SKM-1 (cell line): Measurements from ENCODE around the gene BNC2.

Experiments used
- DNase-seq: peaks from one replicate; lab custom pipeline; 2025; ENCODE audit not compliant: unreplicated experiment; lab: John Stamatoyannopoulos, UW

Gene BNC2

DNA sequence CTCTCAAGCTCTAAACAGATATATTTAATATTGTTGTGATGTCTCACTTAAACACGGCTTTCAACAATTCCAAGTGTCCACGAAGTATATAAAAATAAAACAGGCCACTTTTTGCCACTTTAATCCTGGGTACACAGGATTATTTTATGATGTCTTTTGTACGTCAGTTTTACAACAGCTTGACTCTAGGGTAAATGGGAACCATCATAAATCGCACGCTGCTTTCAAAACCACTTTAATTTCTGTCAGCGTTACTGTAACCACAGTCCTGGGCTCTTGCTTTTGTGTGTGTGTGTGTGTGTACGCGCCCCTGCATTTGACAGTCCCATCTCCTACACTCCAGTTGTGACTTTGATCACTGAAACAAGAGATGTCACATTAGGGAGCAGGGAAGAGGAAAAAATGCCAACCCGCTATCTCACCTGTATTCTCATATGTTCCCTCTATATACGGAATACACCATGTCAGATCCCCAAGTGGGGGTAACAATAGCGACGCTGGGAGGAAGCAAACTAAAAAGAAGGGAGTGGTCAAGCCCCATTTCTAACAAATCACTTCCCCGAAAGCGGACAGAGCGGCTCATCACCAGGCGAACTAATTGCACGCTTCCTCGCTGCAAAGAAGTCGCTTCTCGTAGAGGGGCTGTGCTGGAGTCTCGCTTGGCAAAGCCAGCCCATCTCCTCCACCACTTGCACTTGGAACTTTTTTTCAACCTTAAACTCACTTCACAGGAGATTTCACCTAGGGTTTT, 1.2 kb downstream of the BNC2 start:
- no peak for DNase-seq

DNA sequence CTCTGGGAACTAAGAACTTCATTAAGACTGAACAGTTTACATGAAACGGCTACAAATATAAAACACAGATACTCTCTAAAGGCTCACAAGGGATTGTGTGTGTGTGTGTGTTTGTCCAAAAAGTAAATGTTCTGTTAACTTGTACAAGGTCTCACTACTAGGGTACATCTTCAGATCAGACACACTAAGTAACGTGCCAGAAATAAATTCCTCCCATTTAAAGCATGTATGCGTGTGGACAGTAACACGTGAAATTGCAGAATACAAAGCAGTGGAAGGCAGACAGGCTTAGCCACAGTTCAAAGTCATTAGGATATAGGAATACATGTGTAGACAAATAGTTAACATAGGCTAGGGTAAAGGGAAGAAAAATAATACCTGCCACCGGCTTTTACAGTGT, 1.8 kb downstream of the BNC2 start:
- DNase-seq, result no peak

DNA sequence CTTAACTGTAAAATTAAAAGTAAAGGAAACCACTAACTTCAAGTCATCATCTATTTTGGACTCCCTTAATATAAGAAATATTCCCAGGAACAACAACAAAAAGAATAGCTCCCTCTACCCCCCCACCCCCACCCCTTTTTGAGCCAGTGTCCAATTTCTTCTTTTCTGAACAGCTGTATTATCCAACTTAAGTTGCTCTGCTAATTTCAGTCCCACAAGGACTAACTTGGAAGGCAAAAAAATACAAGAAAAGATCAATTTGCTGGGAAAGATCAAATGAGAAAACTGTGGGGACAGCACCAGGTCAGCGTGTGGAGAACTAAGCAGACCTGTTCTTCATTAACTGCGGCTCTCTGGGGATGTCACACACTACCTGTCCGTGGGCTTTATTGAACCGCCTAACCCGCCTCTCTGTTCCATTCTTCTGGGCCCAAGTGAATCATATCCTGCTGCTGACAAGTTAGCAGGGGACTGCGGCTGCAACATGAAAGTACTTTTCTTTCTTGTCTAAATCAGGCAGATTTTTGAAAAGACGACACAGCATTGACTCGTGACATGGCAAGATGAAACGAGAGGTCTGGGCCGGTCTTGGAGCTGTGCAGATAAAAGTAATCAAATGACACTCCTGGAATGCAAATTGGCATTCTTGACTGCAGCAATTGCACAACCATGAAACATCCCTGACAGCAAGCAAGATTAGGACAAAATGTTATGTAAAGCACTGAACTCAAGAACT, 2.7 kb downstream of the BNC2 start:
- no peak for DNase-seq

DNA sequence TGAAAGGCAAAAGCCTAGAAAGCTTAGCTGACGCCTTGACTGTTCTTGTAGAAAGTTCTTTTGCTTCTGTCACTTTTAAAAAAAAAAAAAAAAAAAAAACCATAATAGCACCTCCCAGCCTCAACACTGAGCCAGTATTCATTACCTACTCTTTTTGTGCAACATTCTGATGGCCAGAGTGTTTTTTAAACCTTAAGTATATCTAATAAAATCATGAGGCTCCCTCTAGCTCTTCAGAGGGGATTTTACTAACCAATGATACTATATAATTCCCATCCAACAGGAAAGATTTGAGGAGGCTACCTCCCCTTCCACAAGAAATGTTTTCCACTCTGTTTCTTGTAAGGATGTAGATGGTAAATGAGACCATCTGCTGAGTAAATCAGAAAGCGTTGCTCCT, 3.9 kb downstream of the BNC2 start:
- DNase-seq, result no peak

DNA sequence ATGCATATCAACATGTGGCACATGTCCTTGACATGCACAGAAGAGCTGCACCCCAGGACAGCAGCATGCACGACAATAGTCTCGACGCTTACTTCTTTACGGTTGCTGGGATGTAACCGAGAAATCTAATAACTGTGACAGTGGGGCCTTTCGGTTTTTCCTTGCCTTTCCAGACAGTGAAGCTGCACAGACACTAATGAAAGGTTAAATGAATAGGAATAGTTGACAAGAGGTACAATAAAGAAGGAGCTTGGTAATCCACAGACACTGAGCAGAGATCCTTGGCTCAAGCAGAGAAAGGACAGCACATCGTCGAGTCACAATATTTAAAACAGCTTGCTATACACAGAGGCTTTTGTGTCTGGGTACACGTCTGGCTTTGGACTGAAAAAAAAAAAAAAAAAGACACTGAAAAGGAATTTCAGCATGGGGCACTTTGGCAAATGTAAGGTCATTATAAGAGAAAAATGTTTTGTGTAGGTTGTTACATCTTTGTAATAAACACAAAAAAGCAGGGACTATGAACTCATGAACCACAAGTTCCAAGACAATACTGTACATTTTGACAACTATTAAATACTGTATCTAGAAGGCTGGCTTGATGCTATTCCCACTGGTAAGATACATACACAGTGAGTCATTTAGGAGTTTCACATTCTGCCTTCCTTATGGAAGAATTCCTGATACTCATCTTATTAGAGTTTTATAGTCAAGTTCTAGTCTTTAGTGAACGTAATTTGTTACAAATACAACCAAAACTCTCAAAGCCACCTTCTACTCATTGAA, 5.6 kb downstream of the BNC2 start:
- DNase-seq, result no peak

DNA sequence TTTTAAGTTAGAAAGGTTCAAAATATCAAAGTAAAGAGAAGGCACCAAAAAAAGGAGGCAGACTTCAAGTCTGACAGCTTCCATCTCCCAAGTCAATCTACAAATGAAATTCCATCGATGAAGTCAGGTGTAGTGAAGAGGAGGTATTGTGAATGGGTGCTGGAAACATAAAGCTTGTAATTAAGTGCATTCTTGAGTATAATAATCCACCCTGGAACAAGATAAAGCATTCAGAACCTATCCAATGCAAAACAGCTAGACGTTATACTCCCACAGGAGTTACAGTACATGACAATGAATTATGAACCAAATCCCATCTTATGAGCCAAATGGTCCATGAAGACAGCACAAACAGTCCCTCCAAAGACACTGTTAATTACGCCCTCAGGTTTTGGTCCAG, 22.3 kb downstream of the BNC2 start:
- DNase-seq, result no peak

DNA sequence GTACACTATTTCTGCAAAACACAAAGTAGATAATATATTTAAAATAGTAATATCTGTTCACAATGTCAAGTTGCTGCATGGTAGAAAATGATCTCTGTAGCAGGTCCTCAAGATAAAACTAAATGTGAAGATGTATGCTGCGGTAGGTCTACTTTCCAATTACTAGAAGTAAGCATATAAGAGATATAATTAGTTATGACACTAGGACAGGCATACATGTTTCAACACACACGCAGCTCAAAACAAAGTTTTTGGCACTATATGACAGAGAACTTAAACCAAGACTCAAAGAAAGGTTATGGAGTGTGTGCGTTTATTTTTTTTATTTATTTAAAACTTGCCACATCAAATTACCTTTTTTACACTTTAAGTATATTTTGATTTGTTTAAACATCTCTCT, 23.5 kb downstream of the BNC2 start:
- no peak for DNase-seq

DNA sequence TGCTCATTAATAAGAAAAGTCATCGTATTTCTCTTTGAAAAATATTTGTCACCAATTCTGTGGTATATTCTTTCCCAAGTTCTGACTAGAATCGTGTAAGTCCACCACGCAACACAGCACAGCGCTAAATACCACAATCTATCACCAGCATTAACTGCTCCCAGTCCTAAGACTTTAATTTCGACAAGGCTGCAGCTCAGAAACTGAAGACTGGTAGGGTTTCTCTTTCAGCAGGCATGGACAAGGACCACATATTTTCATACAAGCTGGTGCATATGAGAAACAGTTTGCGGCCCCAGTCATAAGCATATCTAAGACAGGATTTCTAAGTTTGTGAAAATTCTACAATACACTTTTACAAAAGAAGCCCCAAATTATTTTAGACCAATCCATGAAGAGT, 24.1 kb downstream of the BNC2 start:
- DNase-seq, result no peak

DNA sequence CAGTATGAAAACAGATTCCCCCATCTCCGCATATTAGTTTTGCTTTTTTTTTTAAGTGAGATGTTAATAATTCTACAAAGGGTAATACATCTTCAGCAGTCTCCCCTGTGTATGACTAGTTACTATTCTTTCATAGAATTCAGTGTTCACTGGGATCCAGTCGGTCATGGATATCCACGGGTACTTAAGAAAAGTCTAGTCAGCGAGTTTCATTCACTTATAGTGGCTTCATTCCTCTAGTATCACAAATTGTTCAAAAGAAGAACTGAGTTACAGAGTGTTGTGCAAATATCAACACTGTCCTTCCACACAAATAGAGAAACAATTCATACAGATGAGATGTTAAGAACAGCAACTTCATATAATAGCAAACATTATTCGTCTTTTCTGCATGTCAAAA, 35.7 kb downstream of the BNC2 start:
- no peak for DNase-seq

DNA sequence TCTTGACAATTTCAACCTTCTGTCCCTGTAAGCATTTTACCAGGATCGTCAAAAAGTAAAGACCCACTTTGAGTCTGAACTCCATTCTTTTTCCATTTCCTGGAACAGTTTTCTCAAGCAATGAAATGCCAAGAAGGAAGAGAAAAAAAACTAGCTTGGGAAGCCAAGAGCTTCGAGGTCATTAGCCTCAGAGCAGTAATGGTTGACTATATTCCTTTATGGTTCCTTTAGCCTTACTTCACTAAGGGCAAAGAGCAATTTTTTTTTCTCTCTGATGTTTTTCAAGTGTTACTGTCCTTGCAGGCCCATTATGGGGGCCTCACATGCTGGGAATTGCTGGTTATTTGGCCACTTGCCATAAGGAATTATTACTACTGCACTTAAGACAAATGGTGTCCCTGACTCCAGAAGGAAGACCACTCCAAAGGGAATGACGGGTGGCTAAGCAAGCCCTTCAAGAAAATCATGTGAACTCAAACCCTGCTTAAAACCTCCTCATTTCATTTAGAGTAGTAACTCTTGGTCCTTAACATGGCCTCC, 37.1 kb downstream of the BNC2 start:
- no peak for DNase-seq

DNA sequence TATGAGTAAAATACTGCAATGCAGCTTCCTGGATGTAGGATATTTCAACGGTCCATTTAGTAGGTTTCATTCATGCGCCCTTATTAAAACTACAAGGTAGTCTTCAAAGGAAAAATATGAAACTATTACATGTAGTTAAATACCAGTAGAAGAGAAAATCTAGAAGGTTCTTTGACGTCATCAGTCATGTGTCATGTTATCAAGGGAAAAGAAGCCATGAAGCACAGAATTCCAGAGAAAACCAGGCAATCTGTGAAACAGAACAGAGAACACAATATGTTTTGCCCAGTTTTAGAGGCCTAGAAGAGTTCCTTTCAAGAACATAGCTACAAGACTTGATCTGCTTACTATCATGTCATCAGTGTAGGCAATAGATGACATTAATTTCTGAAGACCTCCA, 38.4 kb downstream of the BNC2 start:
- DNase-seq, result no peak

DNA sequence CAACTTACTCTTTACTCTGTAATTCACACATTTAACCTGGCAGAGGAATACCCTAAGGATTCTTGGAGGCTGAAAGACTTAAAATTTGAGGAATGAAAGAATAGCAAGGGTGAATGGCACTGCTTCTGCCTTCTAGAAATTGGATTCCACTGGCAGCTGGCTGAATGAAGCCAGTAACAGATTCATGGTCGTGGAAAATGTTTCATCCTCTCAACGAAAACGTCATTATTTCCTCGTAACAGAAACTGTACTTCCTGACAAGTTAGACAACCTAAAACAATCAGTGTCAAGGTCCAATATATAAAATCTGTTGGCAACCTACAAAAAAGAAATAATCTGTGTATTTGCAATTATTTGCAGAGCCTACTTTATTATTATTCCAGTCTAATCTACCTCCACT, 39.7 kb downstream of the BNC2 start:
- DNase-seq, result no peak

DNA sequence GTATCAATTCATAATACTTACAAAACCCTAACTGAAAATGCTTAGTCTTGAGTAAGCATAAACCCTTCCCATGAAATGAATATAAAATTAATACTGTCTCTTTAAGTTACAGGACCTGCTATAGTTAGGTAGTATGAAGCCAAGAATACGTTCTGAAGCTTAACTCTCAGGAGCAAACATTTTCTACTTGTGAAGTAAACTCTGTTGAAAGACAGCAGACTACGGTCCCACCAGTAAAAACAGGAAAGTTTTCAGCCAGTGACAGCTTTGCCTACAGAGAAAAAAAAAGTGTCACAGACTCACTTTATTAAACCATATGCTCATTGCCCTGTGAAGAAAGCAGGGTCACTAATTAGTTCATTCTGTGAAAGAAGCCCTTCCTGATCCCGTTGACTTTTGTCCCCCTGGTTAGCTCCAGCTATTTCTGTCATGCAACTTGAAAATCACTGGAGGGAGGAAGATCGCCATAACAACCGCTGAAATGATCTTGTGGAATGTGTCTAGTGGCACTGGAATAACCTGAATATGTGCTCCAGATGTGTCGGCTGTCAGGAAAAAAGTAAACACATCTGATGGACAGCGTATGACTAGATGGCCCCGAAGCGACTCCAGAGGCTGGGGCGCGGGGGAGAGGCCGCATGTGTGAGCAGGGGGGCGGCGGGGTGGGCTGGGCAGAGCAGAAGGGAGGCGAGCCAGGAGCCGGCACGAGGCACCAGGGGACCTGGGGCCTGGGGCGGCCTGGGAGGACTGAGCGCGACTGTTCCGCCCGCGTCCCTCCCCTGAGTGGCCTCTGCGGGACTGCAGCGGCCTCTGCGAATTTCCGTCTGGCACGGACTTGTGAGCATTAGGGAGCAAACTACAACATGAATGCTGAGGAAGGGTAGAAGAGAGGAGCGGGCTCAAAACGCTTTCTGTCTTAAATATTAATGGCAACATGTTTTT, 41.9 kb downstream of the BNC2 start:
- DNase-seq, result no peak

DNA sequence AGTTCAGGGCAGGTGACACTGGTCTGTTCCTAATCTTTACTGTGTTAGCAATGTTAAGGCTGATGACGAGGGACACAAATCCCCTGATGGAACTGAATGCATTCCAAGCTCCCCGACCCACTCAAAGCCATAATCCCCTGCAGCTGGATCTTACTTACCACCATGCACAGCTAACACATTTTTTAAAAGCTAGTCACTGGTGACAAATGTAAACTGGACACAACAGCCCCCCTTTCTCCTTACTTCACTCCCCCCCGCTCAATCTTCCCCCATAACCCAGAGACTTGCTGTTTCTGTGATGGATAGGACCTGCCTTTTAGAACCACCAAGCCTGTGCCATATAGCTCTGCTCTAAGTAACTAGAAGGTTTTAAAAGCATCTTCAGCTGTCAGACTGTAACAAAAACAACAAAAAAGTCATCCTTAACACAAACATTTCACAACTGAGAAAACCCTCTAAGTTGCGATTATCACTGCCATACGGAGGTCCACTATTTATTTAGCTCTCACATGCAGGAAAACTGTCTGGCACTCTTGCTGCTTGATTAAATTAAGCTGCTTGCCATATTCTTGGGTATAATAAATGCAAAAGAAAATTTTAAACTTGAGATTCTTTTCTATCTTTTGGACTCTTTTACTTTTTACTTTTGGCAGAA, 44.4 kb downstream of the BNC2 start:
- no peak for DNase-seq

DNA sequence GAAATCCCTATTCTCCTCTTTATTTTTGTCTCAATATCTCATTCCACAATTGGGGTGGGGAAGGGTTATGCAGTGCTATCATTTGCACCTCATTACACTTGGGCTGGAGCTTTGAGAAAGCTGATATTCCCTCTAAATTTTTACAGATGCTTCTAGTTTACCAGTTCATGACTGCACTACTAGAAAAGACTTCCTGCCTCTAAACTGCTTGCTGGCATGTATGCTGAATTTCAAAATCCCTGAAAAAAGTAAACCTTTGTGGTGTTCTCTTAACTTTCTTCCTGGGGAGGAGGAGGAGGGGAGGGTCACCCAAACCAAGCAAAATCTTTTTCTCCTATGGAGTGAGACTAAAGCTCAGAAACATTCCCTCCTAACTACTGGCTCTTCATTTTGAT, 45.1 kb downstream of the BNC2 start:
- DNase-seq, result no peak

DNA sequence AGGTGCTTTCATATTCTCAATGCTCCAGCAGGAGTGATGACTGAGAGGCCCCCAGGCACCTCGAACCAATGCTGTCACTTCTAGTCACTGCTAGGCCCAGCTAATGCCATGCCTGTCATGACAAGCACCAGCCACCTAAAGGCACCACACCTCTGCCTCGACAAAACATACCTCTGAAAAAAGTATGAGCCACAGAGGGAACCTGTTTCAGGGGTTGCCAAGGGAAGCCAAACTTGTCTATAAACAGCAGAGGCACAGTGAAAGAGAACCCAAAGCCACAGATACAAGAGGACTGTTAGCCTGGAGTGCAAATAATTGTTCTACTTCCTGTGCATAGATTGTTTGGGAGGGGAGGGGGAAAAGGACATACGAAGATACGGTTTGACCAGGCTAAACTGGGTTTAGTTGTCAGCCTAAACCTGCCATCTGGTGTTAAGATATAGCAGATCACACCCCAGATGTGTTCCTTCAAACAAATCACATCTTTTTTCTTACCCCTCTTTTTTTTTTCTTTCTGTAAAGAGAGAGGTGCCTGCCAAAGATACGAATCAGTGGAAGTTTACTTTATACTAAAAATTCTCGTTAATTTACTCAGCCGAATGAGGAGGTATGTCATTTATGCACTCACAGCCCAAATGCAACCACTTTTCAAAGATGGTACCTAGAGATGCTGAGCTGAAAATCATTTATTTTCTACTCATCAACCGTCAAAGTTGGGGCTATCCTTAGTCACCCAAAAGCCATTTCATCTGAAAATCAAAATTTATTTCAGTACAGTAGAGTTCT, 45.7 kb downstream of the BNC2 start:
- no peak for DNase-seq

DNA sequence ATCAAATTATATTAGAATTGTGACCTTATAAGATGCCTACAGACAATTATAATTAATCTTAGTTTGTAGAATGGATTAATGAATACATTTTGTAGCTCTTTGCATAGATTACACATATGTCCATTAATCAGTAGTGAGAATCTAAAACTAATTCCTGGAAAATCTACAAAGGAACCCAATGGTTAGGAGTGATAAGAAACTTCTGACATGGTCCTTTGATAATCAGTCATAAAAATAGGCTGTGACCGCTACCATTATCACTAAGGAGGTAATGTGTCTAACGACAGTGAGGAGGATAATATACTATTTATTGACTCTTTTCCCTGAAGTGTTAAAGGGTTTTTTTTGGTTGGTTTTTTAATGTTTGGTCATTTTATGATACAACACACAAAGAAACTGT, 46.6 kb downstream of the BNC2 start:
- DNase-seq, result no peak

DNA sequence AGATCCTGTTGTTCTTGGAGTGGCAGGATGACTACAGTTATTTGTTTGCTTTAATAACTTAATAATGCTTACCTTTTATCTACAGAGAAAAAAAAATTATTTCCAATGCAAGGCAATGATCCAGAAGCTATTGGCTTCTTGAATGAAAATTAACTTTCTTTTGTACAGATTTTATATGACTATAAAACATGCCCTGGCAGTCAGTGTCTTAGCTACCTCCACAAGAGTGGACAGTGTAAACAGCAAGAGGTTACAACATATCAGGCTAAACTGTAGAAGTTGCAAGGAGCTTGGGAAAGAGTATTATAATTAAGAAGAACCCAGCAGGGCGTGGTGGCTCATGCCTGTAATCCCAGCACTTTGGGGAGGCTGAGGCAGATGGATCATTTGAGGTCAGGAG, 49.1 kb downstream of the BNC2 start:
- DNase-seq, result no peak

DNA sequence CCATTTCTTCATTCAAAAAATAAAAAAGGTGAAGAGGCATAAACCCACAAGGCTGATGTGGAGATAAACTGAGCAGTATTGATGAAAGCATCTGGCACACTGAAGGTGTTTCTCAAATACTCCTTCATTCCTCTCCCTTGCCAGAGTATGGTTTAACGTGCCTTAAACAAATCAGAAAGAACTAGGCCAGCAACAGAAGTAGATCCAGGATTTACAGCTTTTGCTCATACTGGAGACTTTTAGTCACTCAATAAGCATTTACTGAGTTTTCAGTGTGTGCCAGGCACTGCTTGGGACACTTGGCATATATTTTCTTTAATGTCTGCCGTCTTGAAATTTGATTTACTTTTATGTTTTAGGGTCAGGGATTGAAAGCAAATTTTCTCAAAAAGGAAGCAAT, 53.0 kb downstream of the BNC2 start:
- no peak for DNase-seq
